GM12891 (cell line): ENCODE measurements around the gene WFDC10A.

Source experiments
- PAX5 ChIP-seq: IDR thresholded peaks from 2 replicates; pipeline ENCODE4 v1.6.1; 2011; ENCODE audit warnings: low read length, moderate library complexity, mild to moderate bottlenecking; ENCODE audit not compliant: insufficient read depth, severe bottlenecking
- POLR2A ChIP-seq: IDR thresholded peaks from 2 replicates; pipeline ENCODE4 v1.6.1; 2011; ENCODE audit warnings: low read depth, low read length, control low read depth
- POLR2AphosphoS5 ChIP-seq: IDR thresholded peaks from 2 replicates; pipeline ENCODE4 v1.6.1; 2011; ENCODE audit warnings: low read depth, low read length, control low read depth
- POU2F2 ChIP-seq: IDR thresholded peaks from 2 replicates; pipeline ENCODE4 v1.6.1; 2011; ENCODE audit warnings: low read depth, mild to moderate bottlenecking, control low read depth, low read length, moderate library complexity
- TAF1 ChIP-seq: IDR thresholded peaks from 2 replicates; pipeline ENCODE4 v1.6.1; 2011; ENCODE audit warnings: low read depth, low read length, control low read depth

GRCh38 chr20:45621593-45621992 is 7.9 kb upstream of the WFDC10A start:
- TF ChIP-seq POLR2A (no peak), TAF1 (no peak), POLR2AphosphoS5 (no peak), PAX5 (no peak), POU2F2 (no peak)
